Endothelial cell of umbilical vein (primary cell): Measurements from ENCODE around the gene SUFU. TPM values are rescaled to one million over a fixed set of nuclear protein-coding genes. Genes with fewer than 3 reads are reported as not detected.

Experiments used
- BruUV-seq: library from RNA; stranded (reverse); fragments of 400-500 nt; replicated peaks from 2 replicates; lab custom pipeline; 2021; lab: Mats Ljungman, UMichigan
- CTCF ChIA-PET: fragments of 300-600, 350-600 bp; sonication (Branson Sonifier 250); formaldehyde crosslinking; loops from one replicate; lab custom pipeline; 2021; ENCODE audit warnings: antibody characterized with exemption, inconsistent platforms; lab: Charles Lee
- POLR2A ChIA-PET: fragments of 300-600, 350-600 bp; sonication (Branson Sonifier 250); formaldehyde crosslinking; loops from one replicate; lab custom pipeline; 2021; ENCODE audit warnings: antibody characterized with exemption, inconsistent platforms; lab: Charles Lee
- DNase-seq: peaks from one replicate; pipeline ENCODE4 v3.0.0-alpha.2; 2011; ENCODE audit warnings: low read depth, low spot score
- FAIRE-seq: peaks from 2 replicates; lab custom pipeline; 2011; peaks lifted over from hg19 to GRCh38; lab: Jason Lieb, UNC
- H2AFZ ChIP-seq: 2 replicates; pipeline ENCODE4 v1.6.0; 2012; ENCODE audit warnings: low read depth, low read length, control low read depth, inconsistent platforms
- H3K27ac ChIP-seq: 2 replicates; pipeline ENCODE4 v1.5.1; 2011; ENCODE audit warnings: low read depth, mild to moderate bottlenecking, control low read depth, low read length, moderate library complexity; ENCODE audit not compliant: insufficient read depth
- H3K27me3 ChIP-seq, 2 experiments: 2 replicates each; pipeline versions ENCODE4 v1.6.0 to v1.6.1; 2011; ENCODE audit warnings: low read length in 2 of 2, mixed read lengths in 1 of 2; ENCODE audit not compliant: control insufficient read depth in 2 of 2, insufficient read depth in 2 of 2
- H3K36me3 ChIP-seq, 2 experiments: 2 replicates in 1 of 2; 3 replicates in 1 of 2; pipeline ENCODE4 v1.5.1; 2011; ENCODE audit warnings: low read length in 2 of 2, mild to moderate bottlenecking in 1 of 2, moderate library complexity in 1 of 2; ENCODE audit not compliant: control insufficient read depth in 2 of 2, insufficient read depth in 2 of 2; ENCODE audit errors: extremely low read depth in 1 of 2
- H3K4me1 ChIP-seq: 3 replicates; pipeline ENCODE4 v1.5.1; 2011; ENCODE audit warnings: mild to moderate bottlenecking, low read length; ENCODE audit not compliant: control insufficient read depth, insufficient read depth; ENCODE audit errors: extremely low read depth
- H3K4me2 ChIP-seq: 2 replicates; pipeline ENCODE4 v1.6.1; 2011; ENCODE audit warnings: low read length, control low read depth, mixed read lengths; ENCODE audit not compliant: insufficient read depth
- H3K4me3 ChIP-seq, 3 experiments: fragments of 200-600 bp in 1 of 3; sonication (generic), shearing (Covaris generic) in 1 of 3; replicated peaks in 1 of 3; 2 replicates each; pipeline ENCODE4 v1.5.1; 2011 to 2016; ENCODE audit warnings: control low read depth in 3 of 3, low read length in 3 of 3, mild to moderate bottlenecking in 2 of 3, inconsistent platforms in 1 of 3, low read depth in 1 of 3, moderate library complexity in 1 of 3; ENCODE audit not compliant: insufficient read depth in 1 of 3
- H3K79me2 ChIP-seq: 2 replicates; pipeline ENCODE4 v1.6.0; 2012; ENCODE audit warnings: low read length, inconsistent platforms; ENCODE audit not compliant: control insufficient read depth, insufficient read depth
- H3K9ac ChIP-seq: replicated peaks from 2 replicates; pipeline ENCODE3; 2011; ENCODE audit warnings: low read length, control low read depth; ENCODE audit not compliant: insufficient read depth; ENCODE audit errors: extremely low read depth
- H3K9me1 ChIP-seq: replicated peaks from 3 replicates; pipeline ENCODE4 v1.6.0; 2011; ENCODE audit warnings: mild to moderate bottlenecking, low read length; ENCODE audit not compliant: control insufficient read depth, insufficient read depth; ENCODE audit errors: extremely low read depth
- H3K9me3 ChIP-seq: replicated peaks from 2 replicates; pipeline ENCODE4 v1.5.1; 2012; ENCODE audit warnings: low read length, inconsistent platforms; ENCODE audit not compliant: control insufficient read depth, insufficient read depth
- H4K20me1 ChIP-seq: replicated peaks from 2 replicates; pipeline ENCODE3; 2011; ENCODE audit warnings: mild to moderate bottlenecking, low read length; ENCODE audit not compliant: control insufficient read depth, insufficient read depth; ENCODE audit errors: extremely low read depth
- EZH2 ChIP-seq: IDR thresholded peaks from 2 replicates; pipeline ENCODE4 v1.6.1; 2012; ENCODE audit warnings: borderline replicate concordance, low read depth, mild to moderate bottlenecking, moderate library complexity, low read length, inconsistent platforms; ENCODE audit not compliant: severe bottlenecking
- FOS ChIP-seq: IDR thresholded peaks from 2 replicates; pipeline ENCODE4 v1.6.1; 2011; ENCODE audit warnings: mild to moderate bottlenecking, low read length, moderate library complexity, borderline replicate concordance; ENCODE audit not compliant: insufficient read depth
- GATA2 ChIP-seq: IDR thresholded peaks from 2 replicates; pipeline ENCODE4 v1.7.0; 2011; ENCODE audit warnings: low read depth, mild to moderate bottlenecking, moderate library complexity, mixed read lengths, low read length; ENCODE audit not compliant: insufficient read length, insufficient read depth
- JUN ChIP-seq: IDR thresholded peaks from 2 replicates; pipeline ENCODE4 v1.6.1; 2011; ENCODE audit warnings: borderline replicate concordance, low read depth; ENCODE audit not compliant: insufficient read length, insufficient read depth
- MYC ChIP-seq: IDR thresholded peaks from one replicate; pipeline ENCODE4 v1.6.1; 2011; ENCODE audit warnings: mild to moderate bottlenecking, low read depth, low read length
- POLR2A ChIP-seq: IDR thresholded peaks from 2 replicates; pipeline ENCODE4 v1.6.1; 2012; ENCODE audit warnings: low read depth, mild to moderate bottlenecking, control low read depth, low read length
- POLR2AphosphoS5 ChIP-seq: IDR thresholded peaks from 2 replicates; pipeline ENCODE4 v1.6.1; 2012; ENCODE audit warnings: low read depth, mild to moderate bottlenecking, control low read depth, low read length, moderate library complexity; ENCODE audit not compliant: insufficient read depth
- dilution Hi-C: fragments of 300-500 bp; cut with MboI; formaldehyde crosslinking; loops from one replicate; pipeline ENCODE4 v1.15.0; 2019; ENCODE audit warnings: low sequenced_read_pairs; ENCODE audit not compliant: extremely low pct_ligation_motif_present
- intact Hi-C: fragments of 100-400 bp; cut with micrococcal nuclease; formaldehyde crosslinking; loops from one replicate; pipeline ENCODE4 v1.10.0; 2022
- polyA plus RNA-seq, 4 experiments: library from polyadenylated mRNA; depleted of rRNA in 3 of 4; stranded (reverse) in 3 of 4; unstranded in 1 of 4; fragments of >200 nt; gene quantifications; 2 replicates each; pipeline versions ENCODE4 v1.2.1 to v1.2.3, GENCODE V29; 2011 to 2012; ENCODE audit warnings: missing spikeins in 1 of 4
- total RNA-seq: library from RNA; stranded (reverse); gene quantifications from 2 replicates; pipeline ENCODE4 v1.2.3, GENCODE V29; 2021
- TF ChIP-seq, protein P1 (sequence below), 2 donors: IDR thresholded peaks; 1 replicate in 1 of 2; 2 replicates in 1 of 2; pipeline ENCODE4 v1.5.1; 2011; ENCODE audit warnings: low read length in 2 of 2, mild to moderate bottlenecking in 2 of 2, moderate library complexity in 2 of 2, control low read depth in 1 of 2, inconsistent platforms in 1 of 2, low read depth in 1 of 2; ENCODE audit not compliant: insufficient read depth in 1 of 2; ENCODE audit errors: extremely low read depth in 1 of 2
- TF ChIP-seq, protein P2 (sequence below): IDR thresholded peaks from 2 replicates; pipeline ENCODE4 v1.6.1; 2011; ENCODE audit not compliant: insufficient read depth, insufficient read length

The SUFU gene
- total and polyA plus RNA-seq, 2 donors (not counting 3 experiments of a cell fraction or from before 2014, with no cell fraction given): 10.1 to 16.3 TPM

DNA sequence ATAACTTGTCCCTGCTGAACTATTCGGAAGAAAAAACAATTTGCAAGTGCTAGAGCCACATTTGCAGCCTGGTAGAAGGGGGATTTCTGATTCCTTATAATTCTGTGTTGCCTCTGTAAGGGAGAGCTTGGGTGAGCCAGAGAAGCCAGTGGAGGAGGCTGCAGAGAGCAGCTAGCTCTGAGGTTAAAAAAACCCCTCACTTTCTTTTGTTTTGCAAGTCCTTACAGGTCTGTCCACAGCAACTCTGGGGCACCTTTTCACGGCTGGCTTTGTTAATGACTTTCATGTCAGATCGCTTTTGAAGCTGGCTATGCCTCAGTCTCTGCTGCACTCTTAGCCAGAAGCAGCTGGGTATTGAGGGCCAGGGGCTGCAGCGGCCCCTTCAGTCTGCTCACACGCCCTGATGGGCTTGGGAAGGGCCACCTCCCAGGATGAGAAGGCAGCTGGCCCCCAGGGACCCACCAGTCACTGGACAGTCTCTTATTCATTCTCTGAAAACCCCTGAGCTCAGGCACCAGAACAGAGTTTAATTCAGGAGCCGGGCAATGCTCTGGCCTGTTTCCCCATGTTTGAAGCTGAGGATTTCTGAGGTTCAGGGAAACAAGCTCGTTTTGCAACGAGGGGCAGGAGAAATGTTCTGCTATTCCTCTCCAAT, 171.4 kb downstream of the SUFU start:
- Histone ChIP-seq H3K27me3 (no peaks in the 10 kb centered on the region), H3K4me3 (no peak overlapping the region), H3K79me2 (no peaks in the 10 kb centered on the region), H3K9ac (no peak overlapping the region), H3K4me1 (peaks cover 5% of the 10 kb centered on the region), H2AFZ (no peak overlapping the region), H3K27ac (no peak overlapping the region), H3K9me3 (no peaks in the 10 kb centered on the region), H4K20me1 (no peaks in the 10 kb centered on the region), H3K36me3 (no peaks in the 10 kb centered on the region), H3K4me2 (no peak overlapping the region), H3K9me1 (no peaks in the 10 kb centered on the region)
- BruUV-seq: no TSS peak
- FAIRE-seq: peak; percentile 31
- TF ChIP-seq GATA2: no peak
- no peak for TF ChIP-seq POLR2AphosphoS5
- no peak for TF ChIP-seq JUN
- no peak for TF ChIP-seq FOS
- TF ChIP-seq, protein P1, sequence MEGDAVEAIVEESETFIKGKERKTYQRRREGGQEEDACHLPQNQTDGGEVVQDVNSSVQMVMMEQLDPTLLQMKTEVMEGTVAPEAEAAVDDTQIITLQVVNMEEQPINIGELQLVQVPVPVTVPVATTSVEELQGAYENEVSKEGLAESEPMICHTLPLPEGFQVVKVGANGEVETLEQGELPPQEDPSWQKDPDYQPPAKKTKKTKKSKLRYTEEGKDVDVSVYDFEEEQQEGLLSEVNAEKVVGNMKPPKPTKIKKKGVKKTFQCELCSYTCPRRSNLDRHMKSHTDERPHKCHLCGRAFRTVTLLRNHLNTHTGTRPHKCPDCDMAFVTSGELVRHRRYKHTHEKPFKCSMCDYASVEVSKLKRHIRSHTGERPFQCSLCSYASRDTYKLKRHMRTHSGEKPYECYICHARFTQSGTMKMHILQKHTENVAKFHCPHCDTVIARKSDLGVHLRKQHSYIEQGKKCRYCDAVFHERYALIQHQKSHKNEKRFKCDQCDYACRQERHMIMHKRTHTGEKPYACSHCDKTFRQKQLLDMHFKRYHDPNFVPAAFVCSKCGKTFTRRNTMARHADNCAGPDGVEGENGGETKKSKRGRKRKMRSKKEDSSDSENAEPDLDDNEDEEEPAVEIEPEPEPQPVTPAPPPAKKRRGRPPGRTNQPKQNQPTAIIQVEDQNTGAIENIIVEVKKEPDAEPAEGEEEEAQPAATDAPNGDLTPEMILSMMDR (IDR thresholded peaks at IDR 0.05; ENCODE audit: extremely low read depth in 1 of 2, insufficient read depth in 1 of 2, low read depth in 1 of 2, low read length in 2 of 2): no peak
- no peak for TF ChIP-seq EZH2
- no peak for TF ChIP-seq MYC
- TF ChIP-seq POLR2A: no peak
- TF ChIP-seq, protein P2, sequence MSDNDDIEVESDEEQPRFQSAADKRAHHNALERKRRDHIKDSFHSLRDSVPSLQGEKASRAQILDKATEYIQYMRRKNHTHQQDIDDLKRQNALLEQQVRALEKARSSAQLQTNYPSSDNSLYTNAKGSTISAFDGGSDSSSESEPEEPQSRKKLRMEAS: no peak
- POLR2A ChIA-PET: no interaction called here
- dilution Hi-C loops (no loop called here), intact Hi-C loops (no loop called here)
- CTCF ChIA-PET: interaction anchor here (0.7 to 8.1 kb wide), 6 partner anchors 9 to 226 kb away, joined by 3 to 75 read pairs (median 5); partner anchors contain the start of gene ARL3
- DNase-seq: no peak
